Smooth muscle cell (in vitro differentiated cells): ENCODE measurements around the gene WNK1. TPM values are rescaled to one million over a fixed set of nuclear protein-coding genes. Genes with fewer than 3 reads are reported as not detected.
A peak's percentile ranks its signal among the peaks of the same experiment; 100 is the strongest.

Experiments used
- DNase-seq: peaks from one replicate; lab custom pipeline; 2025; ENCODE audit not compliant: unreplicated experiment; lab: John Stamatoyannopoulos, UW
- H2AFZ ChIP-seq: fragments of 200-600 bp; sonication (generic); 2 replicates; pipeline ENCODE4 v1.6.0; 2016; ENCODE audit warnings: antibody characterized with exemption, low read depth, mild to moderate bottlenecking
- H3F3A ChIP-seq: fragments of 200-600 bp; sonication (generic); 2 replicates; pipeline ENCODE4 v1.6.0; 2017; ENCODE audit warnings: antibody characterized with exemption, low read depth
- H3K27ac ChIP-seq: fragments of 200-600 bp; sonication (generic); 2 replicates; pipeline ENCODE4 v1.5.1; 2016; ENCODE audit warnings: low read depth, mild to moderate bottlenecking
- H3K27me3 ChIP-seq: fragments of 200-600 bp; sonication (generic); 2 replicates; pipeline ENCODE4 v1.6.1; 2016; ENCODE audit warnings: low read depth, mild to moderate bottlenecking
- H3K36me3 ChIP-seq: fragments of 200-600 bp; sonication (generic); 2 replicates; pipeline ENCODE4 v1.5.1; 2016; ENCODE audit warnings: low read depth
- H3K4me1 ChIP-seq: fragments of 200-600 bp; sonication (generic); 2 replicates; pipeline ENCODE4 v1.5.1; 2016; ENCODE audit warnings: low read depth
- H3K4me2 ChIP-seq: fragments of 200-600 bp; sonication (generic); 2 replicates; pipeline ENCODE4 v1.6.0; 2016; ENCODE audit warnings: mild to moderate bottlenecking
- H3K4me3 ChIP-seq: fragments of 200-600 bp; sonication (generic); 2 replicates; pipeline ENCODE4 v1.5.1; 2016; ENCODE audit warnings: mild to moderate bottlenecking
- H3K79me2 ChIP-seq: fragments of 200-600 bp; sonication (generic); 2 replicates; pipeline ENCODE4 v1.6.0; 2016; ENCODE audit warnings: low read depth, mild to moderate bottlenecking
- H3K9ac ChIP-seq: fragments of 200-600 bp; sonication (generic); 2 replicates; pipeline ENCODE4 v1.6.0; 2016; ENCODE audit warnings: low read depth
- H3K9me3 ChIP-seq: fragments of 200-600 bp; sonication (generic); replicated peaks from 2 replicates; pipeline ENCODE4 v1.5.1; 2016; ENCODE audit warnings: low read depth
- H4K20me1 ChIP-seq: fragments of 200-600 bp; sonication (generic); 2 replicates; pipeline ENCODE4 v1.6.0; 2016; ENCODE audit warnings: low read depth
- WGBS: methylation state at CpG from one replicate; pipeline ENCODE4 v1.1.7; 2016; ENCODE audit warnings: low lambda C conversion rate; 5-methylcytosine and 5-hydroxymethylcytosine counted together
- polyA plus RNA-seq: library from polyadenylated mRNA; unstranded; fragments of >200 nt; fragmentation: Nextera tagmentation; extraction: Ambion mirVana; gene quantifications from 2 replicates; pipeline ENCODE4 v1.2.1, GENCODE V29; 2016
- total RNA-seq: library from RNA; depleted of rRNA; stranded (reverse); fragments of >200 nt; gene quantifications from 2 replicates; pipeline ENCODE4 v1.2.3, GENCODE V29; 2014
- TF ChIP-seq, protein P1 (sequence below): fragments of 200-600 bp; sonication (generic); IDR thresholded peaks from 2 replicates; pipeline ENCODE4 v1.5.1; 2017; ENCODE audit warnings: borderline replicate concordance, mild to moderate bottlenecking, antibody characterized with exemption; ENCODE audit not compliant: insufficient read depth, poor library complexity, severe bottlenecking

Gene WNK1
- total and polyA plus RNA-seq, 2 experiments from 2014 or later: 42.2 to 104 TPM

DNA sequence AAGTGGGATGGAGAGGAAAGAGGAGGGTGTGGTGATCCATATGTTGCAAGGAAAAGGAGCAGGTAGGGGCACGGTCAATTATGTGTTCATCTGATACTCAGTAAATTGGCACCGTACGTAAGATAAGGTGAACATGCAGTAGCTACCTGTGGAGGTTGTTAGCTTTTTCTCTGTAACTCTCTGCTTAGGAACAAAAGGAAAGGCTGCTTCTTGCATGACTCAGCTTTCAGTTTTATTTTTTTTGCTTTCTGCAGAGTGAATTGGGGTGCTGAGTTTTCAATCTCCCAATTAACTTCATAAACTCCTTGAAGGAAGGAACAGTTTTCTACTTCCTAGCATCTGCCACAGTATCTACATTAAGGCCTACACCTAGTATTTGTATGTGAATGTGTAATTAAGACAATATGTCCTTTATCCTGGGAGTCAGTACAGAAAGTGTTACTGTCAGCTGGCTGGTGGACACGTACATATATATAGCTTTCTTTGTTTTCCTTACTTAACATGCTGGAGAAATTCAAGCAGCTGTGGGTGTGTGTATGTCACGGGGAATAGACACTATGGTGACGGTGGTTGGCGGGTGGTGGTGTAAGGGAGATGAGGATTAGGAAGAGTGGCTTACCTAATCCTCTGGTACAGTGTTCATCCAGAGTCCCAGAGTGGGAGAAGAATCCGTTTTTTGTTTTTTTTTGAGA is 40.1 kb upstream of the WNK1 start:
- no peak for DNase-seq
- peak overlapping the region; percentile 95 for H2AFZ ChIP-seq

DNA sequence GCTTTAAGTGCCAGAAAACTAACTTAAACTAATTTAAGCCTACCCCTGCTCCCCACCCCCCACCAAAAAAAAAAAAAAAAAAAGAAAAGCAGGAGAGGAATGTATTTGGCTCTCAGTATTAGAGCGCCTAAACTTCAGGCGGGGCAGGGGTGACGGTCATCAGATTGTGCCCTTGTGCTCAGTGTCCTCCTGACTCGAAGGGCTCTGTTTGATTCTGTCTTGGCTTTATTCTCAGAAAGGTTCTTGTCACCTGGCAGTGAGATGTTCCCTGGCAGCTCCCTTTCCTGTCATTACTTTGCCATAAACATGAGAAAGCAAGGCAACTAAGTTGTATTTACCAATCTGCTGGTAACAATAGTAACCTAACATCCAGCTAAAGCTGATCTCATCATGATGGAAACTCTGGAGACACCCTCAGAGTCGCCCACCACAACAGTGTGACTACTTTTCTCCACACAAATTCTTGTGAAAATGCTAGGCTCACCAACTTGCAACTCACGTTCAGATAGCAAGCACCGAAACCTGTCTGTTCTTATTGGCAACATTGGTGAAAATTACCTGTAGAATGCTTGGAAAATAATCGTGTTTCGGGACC is 39.0 kb upstream of the WNK1 start:
- Histone ChIP-seq H2AFZ (no peak overlapping the region), H3K4me3 (no peak overlapping the region), H3K36me3 (no peaks in the 10 kb centered on the region), H3K9me3 (no peaks in the 10 kb centered on the region), H3K9ac (no peak overlapping the region), H3K4me2 (no peak overlapping the region), H4K20me1 (no peaks in the 10 kb centered on the region), H3K4me1 (peaks cover 8% of the 10 kb centered on the region), H3F3A (peaks cover 3% of the 10 kb centered on the region), H3K27ac (peak overlapping the region; percentile 86), H3K79me2 (no peaks in the 10 kb centered on the region), H3K27me3 (no peaks in the 10 kb centered on the region)
- TF ChIP-seq, protein P1, sequence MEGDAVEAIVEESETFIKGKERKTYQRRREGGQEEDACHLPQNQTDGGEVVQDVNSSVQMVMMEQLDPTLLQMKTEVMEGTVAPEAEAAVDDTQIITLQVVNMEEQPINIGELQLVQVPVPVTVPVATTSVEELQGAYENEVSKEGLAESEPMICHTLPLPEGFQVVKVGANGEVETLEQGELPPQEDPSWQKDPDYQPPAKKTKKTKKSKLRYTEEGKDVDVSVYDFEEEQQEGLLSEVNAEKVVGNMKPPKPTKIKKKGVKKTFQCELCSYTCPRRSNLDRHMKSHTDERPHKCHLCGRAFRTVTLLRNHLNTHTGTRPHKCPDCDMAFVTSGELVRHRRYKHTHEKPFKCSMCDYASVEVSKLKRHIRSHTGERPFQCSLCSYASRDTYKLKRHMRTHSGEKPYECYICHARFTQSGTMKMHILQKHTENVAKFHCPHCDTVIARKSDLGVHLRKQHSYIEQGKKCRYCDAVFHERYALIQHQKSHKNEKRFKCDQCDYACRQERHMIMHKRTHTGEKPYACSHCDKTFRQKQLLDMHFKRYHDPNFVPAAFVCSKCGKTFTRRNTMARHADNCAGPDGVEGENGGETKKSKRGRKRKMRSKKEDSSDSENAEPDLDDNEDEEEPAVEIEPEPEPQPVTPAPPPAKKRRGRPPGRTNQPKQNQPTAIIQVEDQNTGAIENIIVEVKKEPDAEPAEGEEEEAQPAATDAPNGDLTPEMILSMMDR: no peak
- 80% methylated on average over 9 of the region's 9 CpGs for WGBS
- no peak for DNase-seq

More for the DNA sequence above, 40.1 kb upstream of the WNK1 start:
- Histone ChIP-seq H3K79me2 (no peaks in the 10 kb centered on the region), H3F3A (peaks cover 3% of the 10 kb centered on the region), H3K4me1 (peaks cover 8% of the 10 kb centered on the region), H3K9me3 (no peaks in the 10 kb centered on the region), H3K4me3 (no peak overlapping the region), H4K20me1 (no peaks in the 10 kb centered on the region), H3K27me3 (no peaks in the 10 kb centered on the region), H3K4me2 (peak overlapping the region; percentile 81), H3K36me3 (no peaks in the 10 kb centered on the region), H3K27ac (peak overlapping the region; percentile 86), H3K9ac (peak overlapping the region; percentile 60)
- TF ChIP-seq, protein P1: no peak
- 36% methylated on average over 8 of the region's 8 CpGs for WGBS

DNA sequence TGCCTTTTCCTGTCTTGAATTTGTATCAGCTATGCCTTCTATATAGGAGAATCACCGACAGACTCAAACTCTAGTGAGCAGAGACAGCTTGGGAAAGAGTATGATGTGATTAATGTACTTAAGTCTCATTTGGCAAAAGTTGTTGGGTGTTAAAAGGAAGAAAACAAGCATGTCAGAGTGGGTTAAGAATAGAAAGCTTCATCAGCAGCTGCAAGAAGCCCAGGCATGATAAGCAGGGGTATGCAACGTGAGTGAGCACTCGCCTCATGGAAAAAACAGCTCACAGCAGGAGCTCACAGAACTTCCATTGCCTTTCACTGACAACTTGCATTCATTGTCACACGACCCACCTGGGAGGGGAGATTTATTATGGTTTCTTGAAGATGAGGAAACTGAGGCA is 35.9 kb upstream of the WNK1 start:
- DNase-seq: no peak
- H4K20me1 ChIP-seq: no peaks in the 10 kb centered on the region
- no peaks in the 10 kb centered on the region for H3K79me2 ChIP-seq
- H3F3A ChIP-seq: peaks cover 3% of the 10 kb centered on the region
- TF ChIP-seq, protein P1: no peak
- 26% methylated on average over 4 of the region's 4 CpGs for WGBS
- no peaks in the 10 kb centered on the region for H3K9me3 ChIP-seq
- no peak overlapping the region for H3K4me3 ChIP-seq
- peak overlapping the region; percentile 57 for H3K27ac ChIP-seq
- H3K9ac ChIP-seq: no peak overlapping the region
- peak overlapping the region; percentile 68 for H2AFZ ChIP-seq
- H3K4me2 ChIP-seq: peak overlapping the region; percentile 67
- H3K4me1 ChIP-seq: peaks cover 14% of the 10 kb centered on the region
- no peaks in the 10 kb centered on the region for H3K36me3 ChIP-seq
- H3K27me3 ChIP-seq: no peaks in the 10 kb centered on the region
